HG03060 (cell line): ENCODE measurements around the gene GPR50.

Experiments used
- ATAC-seq: cut with Tn5 transposase; IDR thresholded peaks from one replicate; pipeline ENCODE4 v1.9.1; 2021; ENCODE audit warnings: low read depth, moderate number of reproducible peaks; ENCODE audit not compliant: unreplicated experiment

Gene GPR50

GRCh38 chrX:151176231-151176750 is at the start of gene GPR50:
Gene GPR50 (plus strand): TSS chrX:151176584. CDS start chrX:151176722, 138 bp downstream.
- no peak for ATAC-seq

- ATAC-seq, result no peak
Observed at GRCh38 chrX:151132531-151132930, 43.9 kb upstream of the GPR50 start.

- no peak for ATAC-seq
Observed at GRCh38 chrX:151151665-151152267, 24.6 kb upstream of the GPR50 start.

- no peak for ATAC-seq
Observed at GRCh38 chrX:151153086-151153485, 23.3 kb upstream of the GPR50 start.

GRCh38 chrX:151153667-151154066 is 22.7 kb upstream of the GPR50 start:
- ATAC-seq, result no peak

GRCh38 chrX:151155234-151155633 is 21.1 kb upstream of the GPR50 start:
- ATAC-seq, result no peak

GRCh38 chrX:151161690-151162089 is 14.7 kb upstream of the GPR50 start:
- no peak for ATAC-seq

- ATAC-seq, result no peak
Observed at GRCh38 chrX:151167791-151168345, 8.5 kb upstream of the GPR50 start.

- no peak for ATAC-seq
Observed at GRCh38 chrX:151169783-151170182, 6.6 kb upstream of the GPR50 start.

- no peak for ATAC-seq
Observed at GRCh38 chrX:151174581-151175282, 1.7 kb upstream of the GPR50 start.

- no peak for ATAC-seq
Observed at GRCh38 chrX:151175283-151176062, 911 bp upstream of the GPR50 start.

- ATAC-seq, result no peak
Observed at GRCh38 chrX:151177141-151178027, 1.0 kb downstream of the GPR50 start.

GRCh38 chrX:151178746-151179145 is 2.4 kb downstream of the GPR50 start:
- no peak for ATAC-seq

GRCh38 chrX:151180400-151180799 is 4.0 kb downstream of the GPR50 start:
- no peak for ATAC-seq

- no peak for ATAC-seq
Observed at GRCh38 chrX:151181088-151181487, 4.7 kb downstream of the GPR50 start.

GRCh38 chrX:151183233-151183753 is 6.9 kb downstream of the GPR50 start:
- ATAC-seq, result no peak

- no peak for ATAC-seq
Observed at GRCh38 chrX:151183912-151184565, 7.7 kb downstream of the GPR50 start.

GRCh38 chrX:151184705-151185104 is 8.3 kb downstream of the GPR50 start:
- ATAC-seq, result no peak

- ATAC-seq, result no peak
Observed at GRCh38 chrX:151206871-151207270, 30.5 kb downstream of the GPR50 start.
